IPS DF 4.7 (cell line): ENCODE measurements around the gene COL7A1.

Experiments used
- DNase-seq: peaks from one replicate; pipeline ENCODE4 v3.0.0-alpha.2; 2013; ENCODE audit warnings: low spot score; ENCODE audit errors: extremely low read depth

COL7A1 gene

DNA sequence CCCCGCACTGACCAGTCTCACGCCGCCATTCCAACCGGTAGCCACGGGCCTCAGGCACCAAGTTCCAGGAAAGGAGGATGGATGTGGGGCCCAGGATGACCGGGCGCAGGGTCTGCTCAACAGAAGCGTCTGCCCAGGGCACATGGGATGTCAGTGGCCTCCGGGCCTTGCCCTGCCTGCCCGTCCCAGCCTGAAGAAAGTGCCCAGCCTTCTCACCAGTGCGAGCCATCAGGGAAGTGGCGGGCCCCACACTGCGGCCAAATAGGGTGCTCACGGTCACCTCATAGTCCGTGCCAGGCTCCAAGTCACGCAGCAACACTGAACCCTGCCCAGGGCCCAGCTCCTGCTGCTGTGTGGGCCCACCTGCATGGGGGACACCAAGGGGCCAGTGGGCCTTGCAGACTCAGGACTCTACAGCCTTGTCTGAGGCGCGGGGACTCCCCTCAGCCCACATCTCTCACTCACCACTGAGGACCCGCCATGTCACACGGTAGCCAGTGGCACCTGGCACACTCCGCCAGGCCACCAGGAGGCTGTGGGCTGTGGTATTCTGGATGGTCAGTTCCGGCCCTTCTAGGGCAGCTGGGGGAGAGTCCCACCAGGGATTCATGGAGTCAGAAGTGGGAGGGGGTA is 3.1 kb downstream of the COL7A1 start:
- DNase-seq: no peak

DNA sequence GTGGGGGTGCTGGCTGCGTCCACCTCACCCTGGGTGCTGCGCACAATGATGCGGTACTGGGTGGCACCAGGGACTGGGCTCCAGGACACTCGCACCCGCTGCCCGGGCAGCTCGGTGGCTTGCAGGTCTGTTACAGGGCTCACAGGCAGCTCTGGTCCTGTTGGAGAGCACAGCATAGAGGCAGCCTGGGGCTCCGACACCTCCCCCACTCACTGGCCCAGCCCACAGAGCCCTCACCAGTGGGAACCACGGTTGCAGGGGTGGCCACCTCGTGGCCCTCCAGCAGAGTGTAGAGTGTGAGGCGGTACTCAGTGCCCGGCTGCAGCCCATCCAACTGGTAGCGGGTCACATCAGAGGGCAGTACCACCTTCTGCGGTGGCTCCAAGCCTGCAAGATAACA is 3.7 kb downstream of the COL7A1 start:
- no peak for DNase-seq

DNA sequence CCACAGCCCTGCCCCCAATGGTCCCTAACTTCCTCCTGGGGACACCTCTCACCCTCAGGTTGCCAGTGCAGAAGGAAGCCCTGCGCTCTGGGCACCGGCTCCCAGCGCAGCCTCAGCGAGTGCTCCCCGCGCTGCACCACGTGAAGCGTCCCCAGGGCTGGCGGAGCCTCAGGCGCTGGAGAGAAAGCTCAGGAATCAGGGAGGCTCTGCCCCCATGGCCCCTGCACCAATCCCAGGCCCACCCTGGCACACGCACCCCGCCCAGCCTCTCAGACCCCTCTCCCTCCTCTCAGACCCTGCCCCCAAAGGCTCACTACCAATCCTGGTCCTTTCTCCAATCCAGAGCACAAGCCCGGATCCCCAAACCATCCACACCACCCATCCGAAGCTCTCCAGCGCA is 6.9 kb downstream of the COL7A1 start:
- DNase-seq: no peak

DNA sequence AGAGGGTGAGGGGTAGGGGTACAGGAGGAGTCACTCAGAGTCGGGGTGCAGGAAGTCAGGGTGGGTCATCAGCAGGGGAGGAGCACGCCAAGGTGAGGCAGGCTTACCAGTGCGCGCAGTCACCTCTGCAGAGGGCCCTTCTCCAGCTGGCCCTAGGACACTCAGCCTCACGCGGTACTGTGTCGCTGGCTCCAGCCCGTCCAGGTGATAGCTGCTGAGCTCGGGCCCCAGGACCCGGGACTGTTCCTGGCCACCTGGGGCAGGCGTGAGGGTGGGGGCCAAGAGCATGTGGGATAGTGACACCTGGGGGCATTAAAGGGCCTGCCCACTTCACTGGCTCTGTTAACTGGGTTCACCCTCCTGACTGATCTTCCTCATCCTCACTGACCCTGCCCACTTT is 7.4 kb downstream of the COL7A1 start:
- no peak for DNase-seq

DNA sequence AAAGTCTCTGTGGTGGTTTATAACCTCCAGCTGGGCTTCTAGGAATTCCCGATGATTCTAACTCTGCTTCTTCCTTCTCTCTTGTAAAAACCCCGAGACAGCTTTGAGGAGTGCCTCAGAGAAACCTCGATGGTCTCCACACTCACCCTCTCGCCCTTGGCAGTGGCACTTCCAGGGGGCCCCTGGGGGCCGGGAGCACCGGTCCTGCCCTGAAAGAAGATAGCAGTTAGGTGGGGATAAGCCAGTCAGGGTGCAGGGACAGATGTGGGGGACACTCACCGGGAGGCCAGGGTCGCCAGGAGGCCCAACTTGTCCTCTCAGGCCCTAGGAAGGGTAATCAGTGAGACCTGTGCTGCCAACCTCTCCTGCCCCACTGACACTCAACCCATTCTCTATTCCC is 9.7 kb downstream of the COL7A1 start:
- DNase-seq: no peak

DNA sequence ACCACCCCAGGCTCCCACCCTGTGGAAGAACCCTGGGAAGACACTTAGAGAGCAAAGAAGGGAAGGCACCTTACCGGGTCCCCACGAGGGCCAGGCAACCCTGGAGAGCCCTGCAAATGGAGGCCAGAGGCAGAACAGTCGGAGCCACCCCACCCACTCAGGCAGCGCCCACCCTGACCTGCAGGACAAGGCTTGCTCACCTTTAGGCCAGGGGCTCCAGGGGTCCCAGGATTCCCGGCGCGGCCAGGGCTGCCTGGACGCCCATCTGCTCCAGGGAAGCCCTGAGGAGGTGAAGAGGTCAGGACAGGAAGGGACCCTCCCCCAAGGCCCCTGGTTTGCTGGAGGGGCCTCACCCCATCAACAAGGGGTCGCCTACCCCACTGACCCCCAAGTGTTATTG is 10.3 kb downstream of the COL7A1 start:
- DNase-seq: no peak

DNA sequence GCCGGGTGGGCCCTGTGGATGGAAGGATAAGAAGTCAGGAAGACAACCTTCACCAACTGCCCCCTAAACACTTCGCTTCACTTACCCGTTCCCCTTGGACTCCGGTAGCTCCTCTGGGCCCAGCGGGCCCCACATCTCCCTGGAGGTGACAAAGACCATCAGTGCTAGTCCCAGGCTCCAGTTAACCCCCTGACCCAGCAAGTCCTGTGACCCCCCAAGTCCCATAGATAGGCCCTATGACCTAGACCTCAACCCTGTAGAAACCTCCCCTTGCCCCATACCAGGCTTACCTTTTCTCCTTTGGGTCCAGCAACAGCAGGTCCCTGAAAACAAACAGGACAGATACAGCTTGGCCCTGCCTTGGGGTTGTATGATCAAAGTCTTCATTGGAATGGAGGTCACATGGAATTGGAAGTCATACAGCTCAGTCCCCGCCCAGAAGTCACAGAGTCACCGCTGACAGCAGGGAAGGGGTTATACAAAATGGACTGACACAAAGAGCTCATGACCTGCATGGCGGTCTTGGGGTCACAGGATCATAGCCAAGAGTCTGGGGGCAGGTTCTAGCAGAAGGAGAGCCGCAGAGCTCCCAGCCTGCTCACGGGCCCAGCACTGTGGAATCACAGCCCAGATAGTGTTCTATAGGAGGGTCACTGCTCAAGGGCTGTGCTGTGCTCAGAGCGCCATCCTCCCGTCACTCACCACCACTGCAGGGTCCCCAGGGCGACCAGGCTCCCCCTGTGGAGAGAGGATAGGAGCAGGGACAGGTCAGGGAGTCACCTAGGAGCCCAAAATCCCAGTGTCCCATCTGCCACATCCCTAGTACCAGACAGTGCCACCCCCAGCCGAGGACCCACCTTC is 13.3 kb downstream of the COL7A1 start:
- no peak for DNase-seq

DNA sequence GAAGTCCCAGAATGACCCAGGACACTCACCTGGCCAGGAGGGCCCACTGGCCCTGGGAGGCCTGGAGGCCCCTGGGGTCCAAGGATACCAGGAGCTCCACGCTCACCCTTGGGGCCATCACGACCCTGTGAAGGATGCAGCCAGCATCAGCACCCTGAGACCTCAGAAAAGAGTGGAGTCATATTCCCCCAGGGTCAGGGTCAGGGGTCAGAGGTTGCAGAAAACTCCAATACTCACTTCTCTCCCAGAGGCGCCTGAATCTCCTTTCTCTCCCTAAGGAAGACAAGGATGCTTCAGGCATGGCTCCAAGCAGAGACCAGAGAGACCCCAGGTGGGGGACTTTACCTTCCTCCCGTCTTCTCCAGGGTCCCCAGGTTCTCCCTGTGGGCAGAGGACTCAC is 18.5 kb downstream of the COL7A1 start:
- no peak for DNase-seq

DNA sequence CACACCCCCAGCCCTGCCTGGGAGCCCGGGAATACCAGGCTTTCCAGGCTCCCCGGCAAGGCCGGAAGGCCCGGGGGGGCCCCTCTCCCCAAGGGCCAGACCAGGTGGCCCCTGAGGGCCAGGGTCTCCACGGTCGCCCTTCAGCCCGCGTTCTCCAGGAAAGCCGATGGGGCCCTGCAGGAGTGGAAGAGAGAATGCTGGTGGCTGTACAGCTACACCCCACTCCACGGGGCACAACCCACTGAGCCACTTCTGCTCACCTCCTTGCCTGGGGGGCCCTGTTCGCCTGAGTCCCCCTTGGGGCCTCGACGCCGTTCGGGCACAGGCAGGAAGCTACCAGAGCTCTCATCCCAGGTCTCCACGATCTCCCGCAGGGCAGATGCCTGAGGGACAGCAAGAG is 19.8 kb downstream of the COL7A1 start:
- DNase-seq: no peak

DNA sequence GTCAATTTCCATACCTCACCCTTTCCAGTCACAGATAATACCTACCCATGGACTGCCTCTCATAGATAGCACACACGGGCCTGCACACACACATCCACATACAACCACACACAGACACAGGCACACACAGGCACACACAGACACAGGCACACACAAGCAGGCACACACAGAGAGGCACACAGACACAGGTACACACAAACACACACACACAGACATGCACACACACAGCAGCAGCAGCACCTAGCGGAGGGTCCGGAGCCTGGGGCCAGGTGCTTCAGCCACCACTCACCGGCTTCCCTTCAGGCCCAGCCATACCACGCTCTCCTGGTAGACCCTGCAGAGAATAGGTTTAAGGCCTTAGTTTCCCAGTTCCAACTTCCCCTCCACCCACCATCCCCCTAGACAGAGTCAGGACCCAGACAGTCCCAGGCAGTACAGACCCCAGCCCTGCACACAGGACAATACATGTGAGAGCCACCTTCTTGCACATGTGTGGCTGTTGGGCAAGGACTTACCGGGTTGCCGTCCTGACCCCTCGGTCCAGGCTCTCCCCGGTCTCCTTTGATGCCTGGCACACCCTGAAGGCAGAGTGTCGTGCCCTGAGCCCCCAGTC is 21.1 kb downstream of the COL7A1 start:
- no peak for DNase-seq

DNA sequence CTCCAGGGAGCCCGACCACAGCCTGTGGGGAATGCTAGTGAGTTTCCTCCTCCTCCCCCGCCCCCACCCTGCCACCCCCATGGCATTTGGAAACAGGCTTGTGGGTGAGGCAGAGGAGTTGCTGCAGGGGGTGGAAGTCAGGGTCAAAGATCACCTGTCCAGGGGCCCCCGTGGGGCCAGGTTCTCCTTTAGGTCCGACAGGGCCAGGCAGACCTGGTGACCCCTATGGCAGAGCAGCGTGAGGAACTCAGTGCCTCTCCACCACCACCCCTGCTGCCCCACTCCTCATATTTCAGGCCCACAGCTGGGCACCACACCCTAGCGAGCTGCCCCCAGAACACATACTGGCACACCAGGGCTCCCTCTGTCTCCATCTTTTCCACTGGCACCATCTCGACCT is 22.6 kb downstream of the COL7A1 start:
- DNase-seq: no peak

DNA sequence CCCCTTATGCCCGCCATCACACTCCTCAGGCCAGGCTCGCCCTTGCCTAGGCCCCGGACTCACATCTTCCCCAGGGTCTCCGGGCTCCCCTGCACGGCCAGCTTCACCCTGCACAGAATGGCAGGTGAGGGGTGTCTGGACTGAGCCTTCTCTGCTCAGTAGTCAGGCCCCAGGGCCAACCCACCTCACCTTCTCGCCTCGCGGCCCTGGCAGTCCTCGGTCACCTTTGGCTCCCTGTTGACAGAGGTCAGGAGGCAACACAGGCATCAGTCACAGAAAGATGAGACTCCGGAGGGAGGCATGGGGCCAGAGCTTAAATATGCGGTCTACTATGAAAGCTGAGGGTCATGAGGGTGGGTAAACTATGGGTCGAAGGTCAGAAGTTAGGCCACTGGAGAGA is 23.2 kb downstream of the COL7A1 start:
- no peak for DNase-seq

DNA sequence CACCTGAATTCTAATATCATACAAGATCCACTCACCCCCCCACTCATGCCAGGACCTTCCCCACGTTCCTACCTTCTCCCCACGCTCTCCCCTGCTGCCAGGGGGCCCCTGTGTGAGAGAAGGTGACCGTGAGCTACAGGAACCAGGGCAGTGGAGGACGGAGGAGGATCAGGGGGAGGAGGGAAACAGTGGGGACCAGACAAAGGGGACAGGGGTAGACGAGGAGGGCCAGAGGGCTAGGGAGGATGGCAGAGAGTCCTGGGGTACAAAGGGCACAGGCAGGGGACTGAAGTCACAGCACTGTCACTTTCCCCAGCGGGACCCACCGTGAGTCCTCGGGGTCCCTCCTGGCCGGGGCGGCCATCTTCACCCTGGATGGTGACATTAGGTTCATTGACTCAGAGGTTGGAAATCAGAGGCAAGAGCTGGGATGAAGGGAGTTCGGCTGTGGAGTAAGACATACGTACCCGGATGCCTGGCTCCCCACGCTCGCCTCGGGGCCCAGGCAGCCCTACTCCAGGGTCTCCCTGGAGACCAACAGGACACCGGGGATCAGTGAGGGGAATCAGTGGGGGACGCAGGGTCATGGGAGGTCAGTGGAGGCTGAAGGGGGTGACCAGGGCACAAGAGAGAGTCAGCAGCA is 25.2 kb downstream of the COL7A1 start:
- DNase-seq: no peak

DNA sequence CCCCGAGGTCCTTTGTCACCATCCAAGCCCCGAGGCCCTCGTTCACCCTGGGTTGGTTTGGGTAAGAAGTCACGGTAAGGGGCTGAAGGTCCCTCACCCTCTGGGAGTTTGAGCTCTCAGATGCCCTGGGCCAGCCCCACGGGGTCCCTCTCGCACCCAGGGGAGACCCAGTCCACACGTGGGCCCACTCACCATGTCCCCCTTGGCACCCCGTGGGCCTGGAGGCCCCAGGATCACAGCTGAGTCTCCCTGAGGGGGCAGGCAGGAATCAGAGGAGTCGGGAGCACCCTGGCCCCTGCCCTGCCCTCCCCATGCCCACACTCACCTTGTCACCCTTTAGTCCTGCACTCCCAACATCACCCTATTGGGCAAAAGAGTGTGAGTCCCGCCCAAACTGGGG is 25.7 kb downstream of the COL7A1 start:
- DNase-seq: no peak

DNA sequence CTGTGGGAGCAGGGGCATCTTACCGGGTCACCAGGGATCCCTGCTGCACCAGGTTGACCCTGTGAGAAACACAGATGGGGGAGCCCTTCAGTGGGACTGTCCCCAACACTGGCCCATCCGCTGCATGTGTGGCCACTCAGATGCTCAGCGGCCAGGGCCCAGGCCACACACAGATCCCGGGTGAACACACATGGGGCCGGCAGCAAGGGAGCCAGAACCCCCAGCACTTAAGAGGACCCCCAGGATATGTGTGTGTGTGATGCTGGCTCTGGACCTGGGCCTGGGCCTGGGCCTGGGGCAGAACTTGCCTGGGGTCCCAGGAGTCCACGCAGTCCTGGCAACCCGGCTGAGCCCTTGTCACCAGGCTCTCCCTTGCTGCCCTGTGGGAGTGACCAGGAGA is 26.7 kb downstream of the COL7A1 start:
- no peak for DNase-seq

DNA sequence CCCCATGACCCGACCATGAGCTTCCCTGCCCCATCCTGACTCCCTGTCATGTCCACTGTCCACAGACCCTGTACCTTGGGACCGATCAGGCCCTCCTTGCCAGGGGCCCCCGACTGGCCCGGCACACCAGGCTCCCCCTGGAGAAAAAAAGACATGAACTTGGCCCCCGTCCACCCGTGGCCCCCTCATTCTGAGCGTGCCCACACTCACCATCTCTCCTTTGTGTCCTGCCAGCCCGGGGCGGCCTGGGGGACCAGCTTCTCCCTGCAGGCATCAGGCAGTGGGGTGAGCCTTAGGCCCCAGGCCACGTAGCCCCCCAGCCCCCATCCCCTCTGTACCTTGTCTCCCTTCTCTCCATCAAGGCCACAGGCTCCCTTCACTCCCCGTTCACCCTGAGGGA is 27.6 kb downstream of the COL7A1 start:
- no peak for DNase-seq

DNA sequence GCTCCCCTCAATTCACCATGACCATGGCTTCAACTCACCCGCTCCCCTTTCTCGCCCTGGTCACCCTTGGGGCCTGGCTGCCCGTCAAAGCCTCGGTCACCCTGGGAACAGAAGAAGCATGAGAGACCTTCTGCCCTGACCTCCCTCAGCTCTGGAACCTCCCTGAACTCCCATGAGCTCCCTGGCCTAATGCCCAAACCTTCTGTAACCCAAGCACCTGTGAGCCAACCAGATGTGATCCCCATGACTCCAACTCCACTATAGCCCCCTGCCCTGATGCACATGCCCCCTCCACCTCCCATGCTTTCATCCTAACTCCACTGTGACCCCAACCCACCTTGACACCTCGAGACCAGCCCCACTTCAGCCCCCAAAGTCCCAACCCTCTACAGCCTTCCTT is 28.0 kb downstream of the COL7A1 start:
- no peak for DNase-seq

DNA sequence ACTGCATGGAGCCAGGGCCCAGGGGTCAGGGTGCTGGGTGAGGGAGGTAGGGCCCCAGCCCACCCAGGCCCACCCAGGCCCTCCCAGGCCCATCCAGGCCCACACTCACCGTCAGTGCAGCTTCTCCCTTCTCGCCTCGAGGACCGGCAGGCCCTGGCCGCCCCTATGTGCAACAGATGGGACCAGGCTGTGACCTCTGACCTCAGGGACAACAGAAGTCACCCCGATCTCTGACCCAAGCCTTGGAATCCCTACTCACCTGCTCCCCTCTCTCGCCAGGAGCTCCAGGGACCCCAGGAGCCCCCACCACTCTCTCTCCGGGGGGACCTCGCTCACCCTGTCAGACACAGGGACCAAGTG is 28.7 kb downstream of the COL7A1 start:
- DNase-seq: no peak

DNA sequence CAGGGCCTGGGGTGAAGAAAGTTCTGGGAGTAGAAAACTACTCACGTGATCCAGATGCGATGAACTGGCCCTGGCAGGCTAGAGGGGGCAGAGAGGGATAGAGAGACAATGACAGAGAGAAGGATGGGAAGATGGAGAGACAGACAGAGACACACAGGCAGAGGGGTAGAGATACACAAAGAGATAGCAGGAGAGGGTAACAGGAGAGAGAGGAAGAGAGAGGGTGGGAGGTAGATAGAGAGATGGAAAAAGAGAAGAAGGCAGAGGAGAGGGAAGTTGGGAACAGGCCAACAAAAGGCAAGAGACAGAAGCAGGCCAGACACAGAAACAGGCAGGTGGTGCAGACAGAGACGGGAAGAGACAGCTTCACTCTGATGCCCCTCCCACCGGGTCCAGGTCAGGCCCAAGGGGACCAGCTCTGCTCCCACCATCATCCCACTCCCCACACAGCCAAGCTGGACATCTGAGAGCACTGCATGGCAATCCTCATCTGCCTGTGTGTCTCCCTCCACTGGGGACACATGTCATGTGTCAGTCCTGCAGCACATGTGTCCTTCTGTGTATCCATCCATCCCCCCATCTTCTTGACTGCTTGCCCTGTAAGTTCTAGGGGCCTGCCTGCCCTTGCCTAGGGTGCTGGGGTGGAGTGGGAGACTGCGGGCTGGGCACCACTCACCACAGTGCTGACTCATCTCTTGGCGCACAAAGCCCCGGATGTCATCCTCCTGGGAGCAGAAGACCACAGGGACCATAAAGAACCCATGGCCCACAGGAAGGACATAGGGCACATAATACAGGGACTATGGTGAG is 29.3 kb downstream of the COL7A1 start:
- DNase-seq: no peak

DNA sequence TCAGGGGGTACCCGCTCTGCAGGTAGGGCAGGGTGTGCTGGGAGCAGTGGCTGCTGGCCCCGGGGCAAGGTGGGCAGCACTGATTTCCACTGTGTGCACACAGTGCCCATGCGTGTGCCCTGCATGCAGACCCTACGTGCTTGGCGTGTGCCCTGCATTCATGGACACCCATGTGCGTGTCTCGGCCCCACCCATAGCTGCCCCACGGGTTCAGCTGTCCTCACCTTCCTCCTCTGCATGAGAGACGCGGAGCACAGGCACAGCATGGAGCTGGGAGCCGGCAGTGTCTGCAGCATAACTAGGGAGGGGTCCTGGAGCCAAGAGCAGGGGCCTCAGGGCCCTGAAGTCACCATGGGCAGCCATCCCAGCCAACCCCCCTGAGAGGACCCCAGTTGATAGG is 29.9 kb downstream of the COL7A1 start:
- DNase-seq: no peak

DNA sequence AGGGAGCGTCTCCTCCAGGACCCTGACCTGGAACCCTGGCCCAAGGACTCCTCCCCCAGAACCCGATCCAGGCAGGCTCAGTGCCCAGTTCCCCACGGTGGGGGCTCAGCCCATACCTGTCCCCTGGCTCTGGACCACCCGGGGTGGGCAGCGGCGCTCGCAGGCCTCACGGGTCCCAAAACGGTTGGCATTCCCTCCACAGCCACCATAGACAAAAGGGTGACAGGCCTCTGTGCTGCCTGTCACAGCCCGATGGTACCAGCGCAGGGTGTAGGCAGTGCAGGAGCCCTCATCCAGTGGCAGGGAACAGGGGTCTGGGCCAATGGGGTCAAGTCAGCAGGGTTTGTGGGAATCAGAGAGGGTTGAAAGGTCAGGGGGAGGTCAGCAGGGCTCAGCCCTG is 30.5 kb downstream of the COL7A1 start:
- no peak for DNase-seq

DNA sequence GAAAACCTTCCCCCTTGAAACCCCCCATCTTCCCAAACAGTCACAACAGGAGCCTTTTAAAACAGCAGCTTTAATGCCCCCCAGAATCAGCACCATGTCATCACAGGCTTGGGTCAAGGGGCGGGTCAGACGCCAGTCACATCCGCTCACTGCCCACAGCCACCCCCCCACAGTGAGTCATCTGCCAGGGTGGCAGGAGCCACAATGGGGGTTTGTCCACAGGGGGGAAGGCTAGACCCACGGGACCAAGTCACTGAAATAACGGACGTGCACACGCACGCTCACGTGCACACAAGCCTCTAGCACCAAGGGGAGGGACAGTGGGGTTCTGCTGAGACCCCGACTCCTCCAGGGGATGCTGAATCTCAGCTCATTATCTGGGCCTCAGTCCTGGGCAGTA is 31.1 kb downstream of the COL7A1 start:
- no peak for DNase-seq
